DOHH2 (cell line): ENCODE results near the gene PDE8B.

Experiments used
- H3F3A ChIP-seq: fragments of 200-600 bp; sonication (generic), shearing (Covaris generic); 2 replicates; pipeline ENCODE4 v1.6.0; 2016; ENCODE audit warnings: antibody characterized with exemption, mild to moderate bottlenecking; ENCODE audit not compliant: control insufficient read depth, insufficient read depth
- H3K27ac ChIP-seq: fragments of 200-600 bp; sonication (generic); 2 replicates; pipeline ENCODE4 v1.5.1; 2014; ENCODE audit warnings: low read depth, mild to moderate bottlenecking, low read length, moderate library complexity
- H3K27me3 ChIP-seq: fragments of 200-600 bp; sonication (generic); 2 replicates; pipeline ENCODE4 v1.6.1; 2014; ENCODE audit warnings: mild to moderate bottlenecking, low read length, mixed read lengths; ENCODE audit not compliant: control insufficient read depth
- H3K36me3 ChIP-seq: fragments of 200-600 bp; sonication (generic); 2 replicates; pipeline ENCODE4 v1.6.1; 2014; ENCODE audit warnings: mild to moderate bottlenecking, low read length, moderate library complexity, mixed read lengths; ENCODE audit not compliant: control insufficient read depth
- H3K4me1 ChIP-seq: fragments of 200-600 bp; sonication (generic); 2 replicates; pipeline ENCODE4 v1.6.1; 2014; ENCODE audit warnings: mild to moderate bottlenecking, low read length, mixed read lengths; ENCODE audit not compliant: control insufficient read depth
- H3K4me2 ChIP-seq: fragments of 200-600 bp; sonication (generic); 2 replicates; pipeline ENCODE4 v1.6.0; 2014; ENCODE audit warnings: mild to moderate bottlenecking, low read length, moderate library complexity
- H3K4me3 ChIP-seq: fragments of 200-600 bp; sonication (generic); 2 replicates; pipeline ENCODE4 v1.5.1; 2014; ENCODE audit warnings: mild to moderate bottlenecking, low read length, mixed read lengths
- H3K79me2 ChIP-seq: fragments of 200-600 bp; sonication (generic); 2 replicates; pipeline ENCODE4 v1.6.1; 2014; ENCODE audit warnings: mild to moderate bottlenecking, low read length, mixed read lengths; ENCODE audit not compliant: control insufficient read depth
- H3K9me2 ChIP-seq: fragments of 200-600 bp; sonication (generic); replicated peaks from 2 replicates; pipeline ENCODE4 v1.6.1; 2014; ENCODE audit warnings: mild to moderate bottlenecking, low read length, mixed read lengths; ENCODE audit not compliant: control insufficient read depth
- H3K9me3 ChIP-seq: fragments of 200-600 bp; sonication (generic); 2 replicates; pipeline ENCODE4 v1.6.1; 2014; ENCODE audit warnings: antibody characterized with exemption, low read length, mixed read lengths; ENCODE audit not compliant: control insufficient read depth, insufficient read depth
- H4K20me1 ChIP-seq: fragments of 200-600 bp; sonication (generic); 2 replicates; pipeline ENCODE4 v1.6.0; 2014; ENCODE audit warnings: low read depth, mild to moderate bottlenecking, antibody characterized with exemption, low read length, moderate library complexity; ENCODE audit not compliant: control insufficient read depth, insufficient read depth
- CTCF ChIP-seq: fragments of 200-600 bp; sonication (generic); IDR thresholded peaks from one replicate; pipeline ENCODE4 v1.5.1; 2014; ENCODE audit warnings: antibody characterized with exemption, mild to moderate bottlenecking, low read depth, low read length; ENCODE audit not compliant: poor library complexity, severe bottlenecking
- EZH2phosphoT487 ChIP-seq: fragments of 200-600 bp; sonication (generic); IDR thresholded peaks from 2 replicates; pipeline ENCODE4 v1.6.1; 2017; ENCODE audit warnings: borderline replicate concordance, mild to moderate bottlenecking, antibody characterized with exemption, low read length, moderate library complexity, mixed read lengths

PDE8B gene

GRCh38 chr5:77167695-77168121 is 42.8 kb upstream of the PDE8B start:
- Histone ChIP-seq H3K4me3 (no peak overlapping the region), H3K27ac (no peak overlapping the region), H3K9me2 (no peaks in the 10 kb centered on the region), H3K4me1 (no peaks in the 10 kb centered on the region), H3K27me3 (peaks cover 13% of the 10 kb centered on the region), H3F3A (no peaks in the 10 kb centered on the region), H3K9me3 (no peaks in the 10 kb centered on the region), H3K4me2 (no peak overlapping the region), H3K79me2 (no peaks in the 10 kb centered on the region), H4K20me1 (no peaks in the 10 kb centered on the region), H3K36me3 (no peaks in the 10 kb centered on the region)
- TF ChIP-seq EZH2phosphoT487, result no peak
- no peak for TF ChIP-seq CTCF

- Histone ChIP-seq H3K9me2 (no peaks in the 10 kb centered on the region), H3K9me3 (no peaks in the 10 kb centered on the region), H3F3A (no peaks in the 10 kb centered on the region), H3K27ac (no peak overlapping the region), H3K4me1 (no peaks in the 10 kb centered on the region), H3K27me3 (peaks cover 19% of the 10 kb centered on the region), H3K79me2 (no peaks in the 10 kb centered on the region), H4K20me1 (no peaks in the 10 kb centered on the region), H3K4me2 (no peak overlapping the region), H3K36me3 (no peaks in the 10 kb centered on the region), H3K4me3 (no peak overlapping the region)
- TF ChIP-seq EZH2phosphoT487 (no peak), CTCF (no peak)
Measured at GRCh38 chr5:77168161-77168878, 42.2 kb upstream of the PDE8B start.

- no peaks in the 10 kb centered on the region for H3K36me3 ChIP-seq
- no peak overlapping the region for H3K4me3 ChIP-seq
- no peaks in the 10 kb centered on the region for H3K79me2 ChIP-seq
- no peaks in the 10 kb centered on the region for H3K9me2 ChIP-seq
- no peaks in the 10 kb centered on the region for H3F3A ChIP-seq
- no peak overlapping the region for H3K4me2 ChIP-seq
- no peaks in the 10 kb centered on the region for H3K9me3 ChIP-seq
- TF ChIP-seq CTCF, result no peak
- no peaks in the 10 kb centered on the region for H3K4me1 ChIP-seq
- H4K20me1 ChIP-seq, result no peaks in the 10 kb centered on the region
- H3K27me3 ChIP-seq, result peaks cover 19% of the 10 kb centered on the region
- no peak overlapping the region for H3K27ac ChIP-seq
Measured at GRCh38 chr5:77168879-77169244, 41.6 kb upstream of the PDE8B start.
